GM23338 (cell line): ENCODE results near the gene BLACAT1. TPM values are rescaled to one million over a fixed set of nuclear protein-coding genes. Genes with fewer than 3 reads are reported as not detected.
"Not testable (repeated sequence)": the region's sequence is repeated elsewhere in the genome, so short reads cannot be mapped to it uniquely, and the experiment has no call there.

ENCODE experiments used
- ATAC-seq: fragments of 200-7000 bp; cut with Tn5 transposase; 3 replicates; pipeline ENCODE4 v1.9.1; 2020
- DNase-seq: peaks from one replicate; pipeline ENCODE4 v3.0.0-alpha.2; 2015; ENCODE audit warnings: low spot score
- H2AFZ ChIP-seq: fragments of 200-600 bp; sonication (generic); 2 replicates; pipeline ENCODE4 v1.8.0; 2016; ENCODE audit warnings: antibody characterized with exemption, mild to moderate bottlenecking, moderate library complexity
- H3F3A ChIP-seq: fragments of 200-600 bp; sonication (generic); replicated peaks from 2 replicates; pipeline ENCODE4 v1.8.0; 2017; ENCODE audit warnings: antibody characterized with exemption, mixed run types, low read depth
- H3K27ac ChIP-seq: fragments of 200-600 bp; sonication (generic); 2 replicates; pipeline ENCODE4 v1.6.1; 2016; ENCODE audit warnings: low read depth
- H3K27me3 ChIP-seq: fragments of 200-600 bp; sonication (generic); 2 replicates; pipeline ENCODE4 v1.8.0; 2016; ENCODE audit warnings: mild to moderate bottlenecking, mixed run types, moderate library complexity; ENCODE audit not compliant: insufficient read depth
- H3K36me3 ChIP-seq: fragments of 200-600 bp; sonication (generic); 2 replicates; pipeline ENCODE4 v1.8.0; 2016; ENCODE audit warnings: mild to moderate bottlenecking; ENCODE audit not compliant: insufficient read depth
- H3K4me1 ChIP-seq: fragments of 200-600 bp; sonication (generic); 2 replicates; pipeline ENCODE4 v1.8.0; 2016; ENCODE audit warnings: mild to moderate bottlenecking, moderate library complexity; ENCODE audit not compliant: insufficient read depth
- H3K4me2 ChIP-seq: fragments of 200-600 bp; sonication (generic); 2 replicates; pipeline ENCODE4 v1.7.1; 2017; ENCODE audit warnings: mixed run types
- H3K4me3 ChIP-seq: fragments of 200-600 bp; sonication (generic); 2 replicates; pipeline ENCODE4 v1.6.1; 2016; ENCODE audit warnings: mixed run types
- H3K79me2 ChIP-seq: fragments of 200-600 bp; sonication (generic); replicated peaks from 2 replicates; pipeline ENCODE4 v1.8.0; 2017; ENCODE audit warnings: mild to moderate bottlenecking; ENCODE audit not compliant: insufficient read depth
- H3K9me2 ChIP-seq: fragments of 200-600 bp; sonication (generic); 2 replicates; pipeline ENCODE4 v1.8.0; 2017; ENCODE audit not compliant: insufficient read depth
- H4K20me1 ChIP-seq: fragments of 200-600 bp; sonication (generic); replicated peaks from 2 replicates; pipeline ENCODE4 v1.8.0; 2017; ENCODE audit warnings: mild to moderate bottlenecking; ENCODE audit not compliant: insufficient read depth
- H3K27ac Mint-ChIP-seq: 2 replicates; pipeline ENCODE4 v1.8.0; 2020; ENCODE audit warnings: inconsistent platforms, mild to moderate bottlenecking, moderate library complexity, mixed read lengths
- H3K27me3 Mint-ChIP-seq: 3 replicates; pipeline ENCODE4 v1.8.0; 2022; ENCODE audit warnings: low read depth, mild to moderate bottlenecking, moderate library complexity, mixed read lengths, inconsistent platforms; ENCODE audit not compliant: insufficient read depth, poor library complexity
- H3K36me3 Mint-ChIP-seq: 3 replicates; pipeline ENCODE4 v1.8.0; 2021; ENCODE audit warnings: low read depth, mild to moderate bottlenecking, inconsistent platforms, moderate library complexity, mixed read lengths
- H3K4me1 Mint-ChIP-seq: 3 replicates; pipeline ENCODE4 v1.8.0; 2020; ENCODE audit warnings: mild to moderate bottlenecking, inconsistent platforms, mixed read lengths
- H3K4me3 Mint-ChIP-seq: 3 replicates; pipeline ENCODE4 v1.8.0; 2021; ENCODE audit warnings: moderate library complexity, mild to moderate bottlenecking, inconsistent platforms, mixed read lengths
- H3K9me3 Mint-ChIP-seq: 3 replicates; pipeline ENCODE4 v1.8.0; 2020; ENCODE audit warnings: moderate library complexity, mild to moderate bottlenecking, inconsistent platforms, mixed read lengths
- microRNA counts: library from miRNA; unstranded; fragments of <30 nt; microRNA quantifications from one replicate; lab custom pipeline; 2017
- microRNA-seq: library from miRNA; unstranded; fragments of <30 nt; microRNA quantifications from one replicate; pipeline ENCODE4, GENCODE V29; 2017
- polyA plus RNA-seq: library from polyadenylated mRNA; unstranded; fragments of >200 nt; fragmentation: Nextera tagmentation; extraction: Ambion mirVana; gene quantifications from 2 replicates; pipeline ENCODE4 v1.2.1, GENCODE V29; 2016
- small RNA-seq: library from RNA; depleted of rRNA; stranded (forward); fragments of <200 nt; gene quantifications from one replicate; pipeline ENCODE3, GENCODE V24; 2014; ENCODE audit warnings: low replicate concordance
- total RNA-seq: library from RNA; depleted of rRNA; stranded (reverse); fragments of >200 nt; shearing (Covaris generic); gene quantifications from 2 replicates; pipeline ENCODE4 v1.2.3, GENCODE V29; 2014; rRNA removed

Gene BLACAT1
- total and polyA plus RNA-seq, 2 experiments from 2014 or later = 1.6 to 6.2 TPM

GRCh38 chr1:205406252-205406651 lies 49.6 kb downstream of the BLACAT1 start:
- H3K4me2 ChIP-seq, DNase-seq, H3K79me2 ChIP-seq, H3K27me3 Mint-ChIP-seq, H3K27ac ChIP-seq, H3K4me1 Mint-ChIP-seq, H3K27ac Mint-ChIP-seq, H3F3A ChIP-seq, H3K4me1 ChIP-seq, H3K36me3 ChIP-seq, H3K27me3 ChIP-seq, ATAC-seq, H2AFZ ChIP-seq, H3K4me3 Mint-ChIP-seq, H4K20me1 ChIP-seq, H3K9me2 ChIP-seq, H3K4me3 ChIP-seq: not testable (repeated sequence)
- Mint-ChIP-seq H3K36me3 (peaks cover 20% of the 10 kb centered on the region; the same call in 2 of the 3 replicates), H3K9me3 (peaks cover 31% of the 10 kb centered on the region)

MicroRNA genes within 50 kb of the gene (microRNA counts, 767-probe panel; counts per million panel counts)
- 9,874 counts per million, percentile 69 among the panel's probes with 10 or more counts for microRNA hsa-miR-135b-5p (lab: Ali Mortazavi, UCI)

Small RNA genes lying within 50 kb of the gene (microRNA-seq; reads per million reads assigned to microRNA genes)
- gene MIR135B = 210 reads per million, percentile 74 among the genes with 10 or more reads in this experiment

Small RNA genes lying within 50 kb of the gene (small RNA-seq; reads per million reads assigned to genes)
- gene MIR135B = 2.6 reads per million, percentile 86 among the genes with 10 or more reads in this experiment

Other genes with a start within 250 kb of the BLACAT1 start
- gene DSTYK, start 244.3 kb downstream of the BLACAT1 start, total RNA-seq = 8.2 and 10.7 TPM in 2 replicates
- gene DSTYK, start 244.3 kb downstream of the BLACAT1 start, polyA plus RNA-seq = 5.5 and 6.1 TPM in 2 replicates
- 9.9 and 11.8 TPM in 2 replicates for gene TMCC2, start 228.1 kb downstream of the BLACAT1 start, total RNA-seq
- 2.6 and 3.1 TPM in 2 replicates for gene TMCC2, start 228.1 kb downstream of the BLACAT1 start, polyA plus RNA-seq
- 10.4 and 15.3 TPM in 2 replicates for gene NUAK2, start 134.3 kb downstream of the BLACAT1 start, total RNA-seq
- gene NUAK2, start 134.3 kb downstream of the BLACAT1 start, polyA plus RNA-seq = 7.7 and 7.8 TPM in 2 replicates
- gene KLHDC8A, start 99.1 kb downstream of the BLACAT1 start, total RNA-seq = 2.4 and 2.8 TPM in 2 replicates
- gene KLHDC8A, start 99.1 kb downstream of the BLACAT1 start, polyA plus RNA-seq = 1.3 and 1.7 TPM in 2 replicates
- gene LEMD1, start 34.0 kb downstream of the BLACAT1 start, total RNA-seq = 10.7 and 14.7 TPM in 2 replicates
- 3.7 and 4.7 TPM in 2 replicates for gene LEMD1, start 34.0 kb downstream of the BLACAT1 start, polyA plus RNA-seq
- 34.3 and 46.5 TPM in 2 replicates for gene CDK18, start 48.6 kb upstream of the BLACAT1 start, total RNA-seq
- 17.3 and 21.1 TPM in 2 replicates for gene CDK18, start 48.6 kb upstream of the BLACAT1 start, polyA plus RNA-seq
- gene ELK4, start 176.0 kb upstream of the BLACAT1 start, total RNA-seq = 19.1 and 19.7 TPM in 2 replicates
- gene ELK4, start 176.0 kb upstream of the BLACAT1 start, polyA plus RNA-seq = 5.1 and 5.2 TPM in 2 replicates
- gene SLC45A3, start 224.5 kb upstream of the BLACAT1 start, total RNA-seq = 14.4 and 16.0 TPM in 2 replicates
- gene SLC45A3, start 224.5 kb upstream of the BLACAT1 start, polyA plus RNA-seq = 4.6 and 4.7 TPM in 2 replicates